PC-3 (cell line): Measurements from ENCODE around the gene PCNX3.

ENCODE experiments used
- EZH2 ChIP-seq: fragments of 300-600 bp; sonication (generic); IDR thresholded peaks from one replicate; pipeline ENCODE4 v1.6.1; 2017; ENCODE audit warnings: antibody characterized with exemption, mild to moderate bottlenecking, low read length; ENCODE audit not compliant: unreplicated experiment
- EZH2phosphoT487 ChIP-seq: fragments of 300-600 bp; sonication (generic); IDR thresholded peaks from 2 replicates; pipeline ENCODE4 v1.6.1; 2018; ENCODE audit warnings: mild to moderate bottlenecking, antibody characterized with exemption, low read length, borderline replicate concordance
- TF ChIP-seq, protein P1 (sequence below): fragments of 300-600 bp; sonication (generic); conservative IDR thresholded peaks from 2 replicates; pipeline ENCODE4 v1.5.1; 2017; ENCODE audit warnings: antibody characterized with exemption, low read depth, mild to moderate bottlenecking, low read length

DNA sequence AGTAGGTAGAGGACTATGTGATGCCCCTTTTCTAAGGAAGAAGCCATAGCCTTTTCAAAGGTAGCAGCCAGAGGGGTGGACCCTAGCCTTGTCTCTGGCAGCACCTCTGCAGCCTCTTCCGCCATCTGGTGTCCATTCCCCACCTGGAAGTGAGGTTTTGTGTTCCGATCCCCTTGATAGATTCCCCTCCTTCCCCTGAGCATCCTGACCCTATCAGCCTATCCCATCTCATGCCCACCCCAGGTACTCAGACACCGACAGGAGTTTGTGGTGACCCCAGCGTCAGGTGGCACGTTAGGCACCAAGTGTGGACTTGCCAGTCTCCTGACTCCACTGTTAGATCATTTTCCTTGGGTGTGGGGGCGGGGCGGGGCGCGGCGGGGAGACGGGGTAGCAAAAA is 43.6 kb upstream of the PCNX3 start:
- TF ChIP-seq, protein P1, sequence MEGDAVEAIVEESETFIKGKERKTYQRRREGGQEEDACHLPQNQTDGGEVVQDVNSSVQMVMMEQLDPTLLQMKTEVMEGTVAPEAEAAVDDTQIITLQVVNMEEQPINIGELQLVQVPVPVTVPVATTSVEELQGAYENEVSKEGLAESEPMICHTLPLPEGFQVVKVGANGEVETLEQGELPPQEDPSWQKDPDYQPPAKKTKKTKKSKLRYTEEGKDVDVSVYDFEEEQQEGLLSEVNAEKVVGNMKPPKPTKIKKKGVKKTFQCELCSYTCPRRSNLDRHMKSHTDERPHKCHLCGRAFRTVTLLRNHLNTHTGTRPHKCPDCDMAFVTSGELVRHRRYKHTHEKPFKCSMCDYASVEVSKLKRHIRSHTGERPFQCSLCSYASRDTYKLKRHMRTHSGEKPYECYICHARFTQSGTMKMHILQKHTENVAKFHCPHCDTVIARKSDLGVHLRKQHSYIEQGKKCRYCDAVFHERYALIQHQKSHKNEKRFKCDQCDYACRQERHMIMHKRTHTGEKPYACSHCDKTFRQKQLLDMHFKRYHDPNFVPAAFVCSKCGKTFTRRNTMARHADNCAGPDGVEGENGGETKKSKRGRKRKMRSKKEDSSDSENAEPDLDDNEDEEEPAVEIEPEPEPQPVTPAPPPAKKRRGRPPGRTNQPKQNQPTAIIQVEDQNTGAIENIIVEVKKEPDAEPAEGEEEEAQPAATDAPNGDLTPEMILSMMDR, result peak; percentile 92
- TF ChIP-seq EZH2 (no peak), EZH2phosphoT487 (no peak)
